ENCODE measurements around the gene RTN4R. TPM values are rescaled to one million over a fixed set of nuclear protein-coding genes. Genes with fewer than 3 reads are reported as not detected.

Gene RTN4R
- polyA plus RNA-seq, 1 donor, result 25.1 TPM

DNA sequence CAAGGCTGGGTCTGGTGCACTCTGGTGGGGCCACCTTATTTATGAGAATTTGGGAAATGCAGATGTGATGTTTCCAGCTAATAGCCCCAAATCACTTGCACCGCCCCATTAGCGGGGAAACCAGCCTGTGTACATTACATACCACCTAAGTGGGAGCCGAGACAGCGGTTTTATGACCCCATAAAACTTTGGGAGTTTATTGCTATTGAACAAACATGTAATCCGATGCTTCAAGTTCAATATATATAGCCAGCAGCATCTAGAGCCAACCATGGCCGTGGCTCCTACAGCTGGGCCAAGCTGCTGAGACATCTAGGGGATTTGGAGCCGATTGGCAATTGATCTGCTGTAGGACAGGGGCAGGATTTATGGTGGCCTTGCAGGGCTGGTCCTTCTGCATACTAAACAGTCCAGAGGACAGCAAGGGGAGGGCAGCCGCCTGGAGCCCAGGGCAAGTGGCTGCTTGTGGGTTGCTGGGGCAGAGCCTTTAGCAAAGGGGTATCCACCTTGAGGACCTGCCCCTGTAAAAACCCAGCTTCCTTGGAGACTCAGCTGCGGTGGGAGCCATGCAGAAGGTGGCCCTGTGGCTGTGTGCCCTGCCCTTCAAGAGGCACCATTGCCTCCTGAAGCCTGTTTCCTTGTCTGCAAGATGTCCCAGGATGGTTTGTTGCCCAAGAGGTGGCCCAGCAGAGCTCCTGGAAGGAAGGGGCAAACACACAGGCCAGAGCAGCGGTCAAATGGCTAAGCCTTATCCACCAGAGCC lies 69.4 kb downstream of the RTN4R start:
- no peak for DNase-seq

DNA sequence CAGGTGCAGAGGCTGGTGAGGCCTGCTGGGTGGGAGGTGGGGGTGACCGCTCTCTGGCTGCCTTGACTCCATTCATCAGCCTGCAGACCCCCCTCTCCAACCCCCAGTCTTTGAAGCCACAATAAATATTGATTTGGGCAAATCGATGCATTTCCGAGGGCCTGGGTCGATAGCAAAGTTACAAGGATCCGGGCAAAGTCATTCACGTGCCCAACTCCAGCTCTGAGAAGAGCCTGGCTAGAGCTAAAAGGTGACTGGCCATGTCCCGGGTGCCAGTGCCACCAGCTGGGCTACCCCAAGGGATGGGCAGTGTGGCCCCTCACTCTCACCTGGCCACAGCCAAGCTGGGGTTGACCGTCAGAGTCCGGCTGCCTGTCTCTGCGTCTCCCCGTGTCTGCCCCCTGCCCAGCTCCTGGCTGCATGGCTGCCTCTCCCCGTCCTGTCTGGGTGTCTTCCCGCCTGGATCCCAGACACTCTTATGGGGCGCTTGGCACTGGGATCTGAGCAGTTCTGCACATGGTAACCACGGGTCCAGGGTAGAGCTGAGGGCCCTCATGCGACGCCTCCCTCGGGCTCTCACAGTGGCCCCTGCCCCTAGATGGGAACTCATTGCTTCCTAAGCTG lies 70.6 kb downstream of the RTN4R start:
- no peak for DNase-seq

DNA sequence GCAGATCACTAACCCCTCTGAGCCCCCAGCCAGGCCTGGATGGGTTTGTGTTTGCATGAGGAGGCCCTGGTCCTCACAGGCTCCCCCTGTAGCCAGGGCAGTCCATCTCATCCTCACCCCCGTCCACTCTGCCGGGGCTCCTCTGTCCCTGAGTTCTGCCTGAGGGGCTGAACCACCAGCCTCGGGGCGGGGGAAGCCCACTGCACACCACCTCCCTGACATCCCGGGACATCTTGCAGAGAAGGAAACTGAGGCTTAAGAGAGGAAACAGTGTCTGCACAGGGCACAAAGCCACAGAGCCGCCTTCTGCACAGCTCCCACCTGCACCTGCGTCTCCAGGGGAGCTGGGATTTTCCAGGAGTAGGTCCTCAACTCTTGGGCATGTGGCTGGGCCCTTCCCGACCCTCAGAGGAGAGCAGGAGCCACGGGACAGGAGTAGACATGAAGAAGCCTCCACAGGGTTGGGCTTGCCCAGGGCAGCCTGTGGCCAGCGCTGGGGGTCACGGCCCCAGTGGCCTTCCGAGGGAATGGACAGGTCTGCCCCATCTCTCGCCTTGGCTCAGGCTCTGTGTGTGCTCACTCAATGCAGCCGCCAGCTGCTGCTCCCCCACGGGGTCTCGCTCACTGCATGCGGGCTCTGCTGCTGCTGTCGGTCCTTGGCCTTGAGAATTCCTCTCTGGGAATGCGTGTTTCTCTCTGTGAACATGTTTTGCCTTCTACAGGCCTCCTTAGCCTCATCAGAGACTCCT lies 71.8 kb downstream of the RTN4R start:
- DNase-seq, result no peak

DNA sequence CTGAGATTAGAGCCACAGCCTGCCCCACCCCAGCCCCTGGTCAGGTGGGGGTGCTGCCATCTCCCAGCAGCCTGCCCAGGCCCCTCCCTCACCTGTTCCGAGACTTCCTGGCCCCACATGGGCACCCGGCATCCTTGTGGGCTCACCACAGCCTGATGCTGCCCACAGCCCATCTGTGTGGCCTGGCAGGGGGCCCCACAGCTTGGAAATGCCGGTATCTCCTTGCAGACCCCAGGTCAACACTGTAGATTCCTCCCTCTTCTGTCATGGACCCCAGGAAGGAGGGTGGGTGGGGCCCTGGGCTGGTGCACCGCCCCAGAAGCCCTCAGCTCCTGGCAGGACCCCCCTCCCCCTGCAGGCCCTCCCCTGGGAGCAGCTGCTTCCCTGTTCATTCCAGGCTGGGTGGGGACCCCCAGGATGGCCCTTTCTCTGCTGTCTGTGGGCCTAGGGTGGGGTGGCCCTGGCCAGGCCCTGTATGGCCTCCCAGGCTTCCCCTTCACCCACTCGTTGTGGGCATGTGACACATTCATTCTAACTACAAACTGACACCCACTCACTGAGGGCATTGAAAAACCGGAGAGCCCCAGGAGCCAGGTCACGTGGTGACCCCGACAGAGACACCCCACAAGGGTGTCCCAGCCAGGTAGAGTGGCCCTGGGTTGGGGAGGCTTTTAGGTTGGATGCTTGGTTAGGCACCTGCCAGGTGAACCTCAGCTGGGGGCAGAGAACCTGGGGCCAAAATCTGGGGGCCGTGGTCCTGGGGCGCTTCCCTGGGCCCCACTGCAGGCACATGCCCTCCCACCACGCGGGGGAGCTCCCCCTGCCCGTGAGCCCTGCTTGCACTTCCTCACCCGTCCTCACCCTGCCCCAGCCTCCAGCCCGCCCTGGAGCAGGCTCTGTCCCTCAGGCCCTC lies 73.2 kb downstream of the RTN4R start:
- no peak for DNase-seq

DNA sequence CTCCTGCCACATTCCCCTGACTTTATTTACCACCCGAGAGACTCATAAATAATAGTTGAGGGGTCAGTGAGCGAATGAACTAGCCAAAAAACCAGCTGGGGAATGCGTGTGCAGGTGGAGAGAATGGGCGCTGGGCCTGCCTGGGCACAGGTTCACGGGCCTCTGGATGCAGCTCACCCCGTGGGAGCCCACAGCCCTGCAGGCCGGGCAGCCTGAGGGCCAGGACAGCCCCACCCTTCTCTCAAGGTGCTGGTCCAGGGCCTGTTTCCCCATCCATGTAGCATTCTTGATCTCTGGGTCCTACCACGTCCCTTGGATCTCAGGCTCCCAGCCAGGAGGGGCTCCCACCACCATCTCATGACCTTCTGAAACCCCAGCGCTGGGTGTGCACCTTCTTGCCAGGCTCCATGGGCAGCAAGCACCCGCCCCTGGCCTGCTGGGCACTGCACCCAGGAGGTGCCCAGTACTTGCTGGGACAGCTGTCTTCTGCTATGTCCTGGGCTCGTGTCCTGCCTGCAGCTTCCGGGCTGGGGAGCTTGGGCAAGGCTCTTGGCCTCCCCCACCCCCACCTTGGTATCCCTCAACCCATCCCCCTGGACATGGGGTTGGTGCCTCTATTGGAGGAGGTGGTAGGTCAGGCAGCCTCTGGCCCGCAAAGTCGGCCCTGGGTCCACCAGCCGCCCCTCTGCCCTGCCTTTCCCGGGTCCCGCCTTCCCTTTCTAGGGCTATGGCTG lies 74.2 kb downstream of the RTN4R start:
- no peak for DNase-seq

DNA sequence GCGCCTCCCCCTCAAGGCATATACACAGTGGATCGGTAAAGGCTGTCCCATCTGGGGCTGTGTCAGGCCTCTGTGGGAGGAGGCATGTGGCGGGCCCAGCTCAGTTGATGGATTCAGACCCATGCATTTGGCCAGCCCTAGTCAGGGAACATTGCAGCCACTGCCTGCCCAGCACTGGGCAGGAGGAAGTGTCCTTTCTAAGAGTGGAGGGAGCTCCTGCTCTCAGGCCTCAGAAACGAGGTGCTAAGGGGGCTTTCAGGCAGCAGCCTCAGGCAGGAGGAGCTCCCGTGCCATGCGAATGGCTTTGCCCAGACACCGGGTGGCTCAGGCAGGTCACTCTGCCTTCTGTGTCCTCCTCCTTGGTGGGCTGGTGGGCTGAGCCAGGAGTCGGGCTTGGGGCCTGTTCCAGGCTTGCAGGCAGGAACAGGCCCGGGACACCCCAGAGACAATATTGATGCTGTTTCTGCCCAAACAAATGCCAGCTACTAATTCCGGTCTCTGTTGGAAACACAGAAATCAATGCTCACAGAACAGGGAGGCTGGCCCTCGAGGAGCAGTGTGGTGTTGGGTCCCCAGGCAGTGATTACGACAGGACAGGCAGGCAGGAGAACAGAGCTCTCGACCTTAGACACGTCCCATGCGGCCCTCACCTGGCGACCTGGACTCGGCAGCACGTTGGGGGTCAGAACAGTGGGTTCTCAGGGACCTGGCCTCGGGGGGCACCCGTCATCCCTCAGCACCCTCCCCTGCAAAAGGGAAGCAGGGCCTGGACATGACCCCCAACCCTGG lies 75.0 kb downstream of the RTN4R start:
- DNase-seq, result no peak

DNA sequence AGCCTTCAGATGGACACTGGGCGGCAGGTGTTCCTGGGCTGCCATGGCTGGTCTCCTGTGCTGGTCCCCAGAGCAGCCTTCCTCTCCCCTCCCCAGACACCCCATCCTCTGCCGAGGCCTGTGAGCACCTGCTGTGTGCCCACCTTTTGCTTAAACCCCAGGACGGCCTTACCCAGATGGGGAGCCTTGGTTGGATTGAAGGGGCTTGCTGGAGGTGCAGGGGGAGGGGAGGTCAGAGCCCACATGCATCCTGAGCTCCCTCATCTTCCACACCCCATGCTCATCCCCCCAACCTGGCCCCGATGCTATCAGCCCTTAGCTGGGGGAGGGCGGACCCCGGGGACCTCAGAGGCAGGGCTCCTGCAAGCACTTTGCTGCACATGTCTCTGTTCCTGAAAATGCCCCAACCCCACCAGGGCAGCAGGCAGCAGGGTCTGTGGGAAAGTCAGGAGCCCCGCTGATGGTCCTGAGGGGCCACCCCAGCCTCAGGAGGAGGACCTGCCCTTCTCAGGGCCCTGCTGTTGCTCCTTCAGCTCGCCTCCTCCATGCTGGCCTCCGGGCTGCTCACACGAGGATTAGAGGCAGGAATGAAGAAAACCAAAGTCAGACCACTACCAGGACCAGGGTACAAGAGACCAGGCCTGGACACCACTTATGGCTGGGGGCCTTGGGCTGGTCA lies 75.7 kb downstream of the RTN4R start:
- no peak for DNase-seq

DNA sequence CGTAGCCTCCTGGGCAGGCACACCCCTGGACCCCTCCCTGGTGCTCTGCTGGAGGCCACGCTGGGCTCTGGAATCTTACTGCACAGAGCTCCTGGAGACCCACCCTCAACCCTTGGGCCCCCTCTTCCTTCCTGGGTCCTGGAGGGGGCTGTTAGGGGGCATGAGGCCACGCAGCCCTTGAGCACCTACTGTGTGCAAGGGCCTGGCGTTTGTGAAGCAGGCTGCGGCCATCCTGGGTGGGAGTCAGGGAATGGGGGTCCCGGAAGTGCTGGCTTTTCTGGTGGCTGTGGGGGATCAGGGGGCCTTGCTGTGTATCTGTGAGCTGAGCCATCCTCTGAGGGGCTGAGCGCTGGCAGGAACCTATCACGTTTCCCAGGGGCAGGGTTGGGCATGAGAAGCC lies 76.3 kb downstream of the RTN4R start:
- DNase-seq, result no peak

Other genes starting within 250 kb of the RTN4R start
- 12.6 TPM for gene TANGO2, start 247.2 kb downstream of the RTN4R start, polyA plus RNA-seq (ENCODE audit: insufficient read length)
- gene DGCR8, start 188.1 kb downstream of the RTN4R start, polyA plus RNA-seq (ENCODE audit: insufficient read length), result 45.3 TPM
- gene RANBP1, start 152.2 kb downstream of the RTN4R start, polyA plus RNA-seq (ENCODE audit: insufficient read length), result 98.6 TPM
- 50.7 TPM for gene TRMT2A, start 151.1 kb downstream of the RTN4R start, polyA plus RNA-seq (ENCODE audit: insufficient read length)
- 48.7 TPM for gene ZDHHC8, start 136.5 kb downstream of the RTN4R start, polyA plus RNA-seq (ENCODE audit: insufficient read length)
- gene CCDC188, start 117.3 kb downstream of the RTN4R start, polyA plus RNA-seq (ENCODE audit: insufficient read length), result 1.8 TPM
- 60.6 TPM for gene DGCR6L, start 51.7 kb upstream of the RTN4R start, polyA plus RNA-seq (ENCODE audit: insufficient read length)
- 14.0 TPM for gene ZNF74, start 125.8 kb upstream of the RTN4R start, polyA plus RNA-seq (ENCODE audit: insufficient read length)
- 14.9 TPM for gene SCARF2, start 169.5 kb upstream of the RTN4R start, polyA plus RNA-seq (ENCODE audit: insufficient read length)
- 36.5 TPM for gene KLHL22, start 227.5 kb upstream of the RTN4R start, polyA plus RNA-seq (ENCODE audit: insufficient read length)
- 52.4 TPM for gene MED15, start 239.3 kb upstream of the RTN4R start, polyA plus RNA-seq (ENCODE audit: insufficient read length)